ENCODE measurements around the gene STMN3.
A peak's percentile ranks its signal among the peaks of the same experiment; 100 is the strongest.

Gene STMN3

GRCh38 chr20:63653041-63653973 lies at the start of gene STMN3:
STMN3 (minus strand) TSS chr20:63653424; CDS start chr20:63653345, 79 bp downstream.
- peak; percentile 23 for DNase-seq (ENCODE audit: low read depth)

GRCh38 chr20:63702036-63702665 lies 48.9 kb upstream of the STMN3 start:
- DNase-seq (ENCODE audit: low read depth) = no peak

- no peak for DNase-seq (ENCODE audit: low read depth)
Observed at GRCh38 chr20:63701329-63702035, 48.3 kb upstream of the STMN3 start.

- no peak for DNase-seq (ENCODE audit: low read depth)
Observed at GRCh38 chr20:63701051-63701328, 47.8 kb upstream of the STMN3 start.

- DNase-seq (ENCODE audit: low read depth) = no peak
Observed at GRCh38 chr20:63700199-63701050, 47.2 kb upstream of the STMN3 start.

- no peak for DNase-seq (ENCODE audit: low read depth)
Observed at GRCh38 chr20:63699466-63700198, 46.4 kb upstream of the STMN3 start.

- peak; percentile 67 for DNase-seq (ENCODE audit: low read depth)
Observed at GRCh38 chr20:63698739-63699465, 45.7 kb upstream of the STMN3 start.

GRCh38 chr20:63697868-63698545 lies 44.8 kb upstream of the STMN3 start:
- DNase-seq (ENCODE audit: low read depth) = no peak

- no peak for DNase-seq (ENCODE audit: low read depth)
Observed at GRCh38 chr20:63697357-63697867, 44.2 kb upstream of the STMN3 start.

GRCh38 chr20:63696628-63697356 lies 43.6 kb upstream of the STMN3 start, which contains the start of gene TNFRSF6B:
TNFRSF6B (plus strand) TSS chr20:63696652; CDS start chr20:63696768, 116 bp downstream.
- no peak for DNase-seq (ENCODE audit: low read depth)

- DNase-seq (ENCODE audit: low read depth) = no peak
Observed at GRCh38 chr20:63696306-63696627, 43.0 kb upstream of the STMN3 start.

- DNase-seq (ENCODE audit: low read depth) = no peak
Observed at GRCh38 chr20:63695424-63696305, 42.4 kb upstream of the STMN3 start.

- DNase-seq (ENCODE audit: low read depth) = no peak
Observed at GRCh38 chr20:63694584-63695423, 41.6 kb upstream of the STMN3 start.

GRCh38 chr20:63693733-63694583 lies 40.7 kb upstream of the STMN3 start:
- no peak for DNase-seq (ENCODE audit: low read depth)

- DNase-seq (ENCODE audit: low read depth) = no peak
Observed at GRCh38 chr20:63693083-63693732, 40.0 kb upstream of the STMN3 start.
